ENCODE data around the gene NUDT16L1.

DNA sequence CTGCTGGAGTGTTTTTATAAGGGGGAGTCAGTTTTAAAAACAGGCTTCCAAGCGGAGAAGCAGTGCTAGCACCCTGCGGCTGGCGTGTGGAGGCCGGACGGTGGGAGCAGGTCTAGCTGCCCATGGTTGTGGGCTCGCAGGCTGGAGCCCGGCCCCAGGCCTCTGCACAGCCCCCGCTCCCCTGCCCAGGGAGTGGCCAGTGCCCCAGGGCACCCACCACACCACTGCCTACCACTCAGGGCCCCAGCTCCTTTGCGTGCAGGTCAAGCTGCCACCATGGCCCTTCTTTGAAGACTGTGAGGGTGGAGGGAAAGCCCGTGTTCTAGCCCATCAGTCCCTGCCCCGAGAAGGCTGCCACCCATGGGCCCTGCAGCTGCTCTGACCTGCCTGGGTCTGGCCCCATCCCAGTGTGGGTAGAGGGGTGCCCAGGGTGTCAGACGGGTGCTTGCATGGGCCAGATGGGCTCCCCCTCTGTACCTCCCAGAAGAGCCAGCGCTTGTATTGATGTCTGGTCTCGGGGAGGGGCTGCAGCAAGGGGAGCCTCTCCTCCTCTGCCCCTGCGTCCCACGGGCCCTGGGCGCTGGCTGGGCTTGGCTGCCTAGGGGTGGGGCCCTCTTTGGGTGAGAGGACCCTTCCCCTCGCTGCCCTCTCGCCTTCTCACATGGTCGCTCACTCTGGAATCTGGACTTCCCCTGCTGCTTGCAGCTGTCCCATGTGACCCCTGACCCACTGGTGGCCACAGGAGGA is 1.5 kb upstream of the NUDT16L1 start:
- TF ChIP-seq NFIC (IDR thresholded peaks at IDR 0.05) = no peak
- TF ChIP-seq MAX (IDR thresholded peaks at IDR 0.05) = no peak
- no peak for TF ChIP-seq TCF12 (IDR thresholded peaks at IDR 0.05; ENCODE audit: low read depth)
- TF ChIP-seq EP300 (IDR thresholded peaks at IDR 0.05; ENCODE audit: borderline replicate concordance) = no peak
- TF ChIP-seq CEBPB (IDR thresholded peaks at IDR 0.05) = no peak
- TF ChIP-seq TAF1 (IDR thresholded peaks at IDR 0.05; ENCODE audit: low read depth) = no peak
- no peak for TF ChIP-seq REST (IDR thresholded peaks at IDR 0.05; ENCODE audit: low read depth)
- TF ChIP-seq TEAD4 (IDR thresholded peaks at IDR 0.05) = no peak
